ENCODE results near the gene ACY1.
A peak's percentile ranks its signal among the peaks of the same experiment; 100 is the strongest.
"Not testable (repeated sequence)": the region's sequence is repeated elsewhere in the genome, so short reads cannot be mapped to it uniquely, and the experiment has no call there.

The ACY1 gene

GRCh38 chr3:51983578-51984268 lies 388 bp downstream of the ACY1 start:
- no peak for DNase-seq (ENCODE audit: low spot score)

GRCh38 chr3:51984269-51984647 lies 923 bp downstream of the ACY1 start:
- DNase-seq (ENCODE audit: low spot score): no peak

GRCh38 chr3:51985063-51985462 lies 1.7 kb downstream of the ACY1 start:
- no peak for DNase-seq (ENCODE audit: low spot score)

- DNase-seq (ENCODE audit: low spot score): no peak
These were observed 2.9 kb downstream of the ACY1 start for GRCh38 chr3:51986010-51986947.

GRCh38 chr3:51987568-51987967 lies 4.2 kb downstream of the ACY1 start:
- no peak for DNase-seq (ENCODE audit: low spot score)

GRCh38 chr3:51988286-51989146 lies 5.2 kb downstream of the ACY1 start:
- DNase-seq (ENCODE audit: low spot score): no peak

- not testable (repeated sequence) for DNase-seq (ENCODE audit: low spot score)
These were observed 7.2 kb downstream of the ACY1 start for GRCh38 chr3:51990501-51990971.

- no peak for DNase-seq (ENCODE audit: low spot score)
These were observed 8.8 kb downstream of the ACY1 start for GRCh38 chr3:51992017-51992682.

- not testable (repeated sequence) for DNase-seq (ENCODE audit: low spot score)
These were observed 10.3 kb downstream of the ACY1 start for GRCh38 chr3:51993657-51994056.

GRCh38 chr3:51994530-51994929 lies 11.2 kb downstream of the ACY1 start:
- DNase-seq (ENCODE audit: low spot score): no peak

- peak; percentile 91 for DNase-seq (ENCODE audit: low spot score)
These were observed 12.2 kb downstream of the ACY1 start, which contains the start of gene RPL29 for GRCh38 chr3:51995346-51996163. TSS of gene RPL29 (minus strand) at chr3:51995895. CDS start at chr3:51995461, 434 bp downstream.

- DNase-seq (ENCODE audit: low spot score): no peak
These were observed 13.8 kb downstream of the ACY1 start for GRCh38 chr3:51997172-51997571.

- DNase-seq (ENCODE audit: low spot score): no peak
These were observed 14.7 kb downstream of the ACY1 start for GRCh38 chr3:51997935-51998596.

GRCh38 chr3:51998774-51999173 lies 15.4 kb downstream of the ACY1 start:
- DNase-seq (ENCODE audit: low spot score): no peak

GRCh38 chr3:51999846-52000245 lies 16.5 kb downstream of the ACY1 start:
- DNase-seq (ENCODE audit: low spot score): no peak

GRCh38 chr3:52001443-52001974 lies 18.2 kb downstream of the ACY1 start:
- DNase-seq (ENCODE audit: low spot score): peak; percentile 91

- DNase-seq (ENCODE audit: low spot score): no peak
These were observed 19.4 kb downstream of the ACY1 start for GRCh38 chr3:52002748-52003147.

- DNase-seq (ENCODE audit: low spot score): peak; percentile 91
These were observed 20.9 kb downstream of the ACY1 start for GRCh38 chr3:52004163-52004787.

GRCh38 chr3:52004906-52005395 lies 21.6 kb downstream of the ACY1 start:
- DNase-seq (ENCODE audit: low spot score): no peak

Measured in D341Med (cell line).